ENCODE data around the gene ORAI2. TPM values are rescaled to one million over a fixed set of nuclear protein-coding genes. Genes with fewer than 3 reads are reported as not detected.

Gene ORAI2
- polyA plus RNA-seq, 1 of the 3 experiments (the other 2 are of a cell fraction): 85.8 TPM

- H3K79me2 ChIP-seq (ENCODE audit: insufficient read depth): peaks cover 41% of the 10 kb centered on the region
- H4K20me1 ChIP-seq (ENCODE audit: insufficient read depth): no peaks in the 10 kb centered on the region
- H3K9me3 ChIP-seq: no peaks in the 10 kb centered on the region
- H3K27ac ChIP-seq (ENCODE audit: low read depth in 2 of 2, low read length in 1 of 2): peak overlapping the region; percentile 36 to 74; a peak in 3 of 4 replicates
- H3K4me1 ChIP-seq (ENCODE audit: control insufficient read depth in 1 of 2, insufficient read depth in 2 of 2, low read depth in 1 of 2, low read length in 1 of 2): peaks cover 8 to 11% of the 10 kb centered on the region in 2 experiments; a peak in 2 of 4 replicates
- H3K4me2 ChIP-seq: peak overlapping the region; percentile 95
- no peak for TF ChIP-seq EP300 (IDR thresholded peaks at IDR 0.05; ENCODE audit: borderline replicate concordance in 1 of 2, low read depth in 1 of 2, low read length in 1 of 2)
- TF ChIP-seq FOXM1 (IDR thresholded peaks at IDR 0.05; ENCODE audit: low read depth): no peak
- no peak for TF ChIP-seq YY1 (IDR thresholded peaks at IDR 0.05; ENCODE audit: low read depth)
- TF ChIP-seq RFX5 (IDR thresholded peaks at IDR 0.05; ENCODE audit: low read length): no peak
- TF ChIP-seq CTCF (IDR thresholded peaks at IDR 0.05): no peak
- TF ChIP-seq JUND (IDR thresholded peaks at IDR 0.05): no peak
- no peak for TF ChIP-seq TAF1 (IDR thresholded peaks at IDR 0.05; ENCODE audit: borderline replicate concordance, low read depth, low read length)
- no peak for TF ChIP-seq USF2 (IDR thresholded peaks at IDR 0.05; ENCODE audit: borderline replicate concordance, low read depth, low read length)
- no peak for TF ChIP-seq EZH2phosphoT487 (IDR thresholded peaks at IDR 0.05; ENCODE audit: borderline replicate concordance, low read depth)
- TF ChIP-seq CHD2 (IDR thresholded peaks at IDR 0.05; ENCODE audit: low read length, partially characterized antibody): no peak
- TF ChIP-seq MAX (IDR thresholded peaks at IDR 0.05; ENCODE audit: low read depth): no peak
- TF ChIP-seq NRF1 (IDR thresholded peaks at IDR 0.05; ENCODE audit: low read depth, low read length): no peak
- no peak for TF ChIP-seq NFIC (IDR thresholded peaks at IDR 0.05; ENCODE audit: borderline replicate concordance)
- TF ChIP-seq RCOR1 (IDR thresholded peaks at IDR 0.05; ENCODE audit: low read length): no peak
- TF ChIP-seq ZBTB33 (IDR thresholded peaks at IDR 0.05; ENCODE audit: borderline replicate concordance, low read depth): no peak
- peak overlapping the region; percentile 72 for H3K9ac ChIP-seq
- H2AFZ ChIP-seq (ENCODE audit: low read depth): peak overlapping the region; percentile 95; the same call in 1 of the 2 replicates
- no peaks in the 10 kb centered on the region for H3K9me2 ChIP-seq
- peaks cover 18% of the 10 kb centered on the region for H3F3A ChIP-seq (replicated peaks; ENCODE audit: insufficient read depth)
- peak overlapping the region; percentile 63 to 67 for H3K4me3 ChIP-seq (ENCODE audit: low read depth in 2 of 2, low read length in 1 of 2)
- H3K36me3 ChIP-seq (replicated peaks in 1 of 2; ENCODE audit: control insufficient read depth in 1 of 2, insufficient read depth in 2 of 2, low read length in 1 of 2): peaks cover 0 to 15% of the 10 kb centered on the region in 2 experiments
- DNase-seq: no peak
- no peaks in the 10 kb centered on the region for H3K27me3 ChIP-seq (ENCODE audit: insufficient read depth)
- POLR2A ChIA-PET: interaction anchor here (0.6 to 1.3 kb wide), 2 partner anchors 9 to 15 kb away, joined by 3 to 4 read pairs; no protein-coding TSS in a partner anchor
- WGBS (ENCODE audit: low lambda C conversion rate): 54% methylated on average over 27 of the region's 27 CpGs
- CTCF ChIA-PET: interaction anchor here (0.7 to 2.1 kb wide), 4 partner anchors 19 to 35 kb away, joined by 3 to 9 read pairs (median 4); no protein-coding TSS in a partner anchor
Measured at GRCh38 chr7:102432442-102433218, 745 bp upstream of the ORAI2 start.

All from SK-N-SH (cell line).